Endothelial cell of umbilical vein (primary cell): ENCODE data around the gene ZNF205. TPM values are rescaled to one million over a fixed set of nuclear protein-coding genes. Genes with fewer than 3 reads are reported as not detected.
"Not testable (repeated sequence)": the region's sequence is repeated elsewhere in the genome, so short reads cannot be mapped to it uniquely, and the experiment has no call there.

Experiments used
- BruUV-seq: library from RNA; stranded (reverse); fragments of 400-500 nt; replicated peaks from 2 replicates; lab custom pipeline; 2021; lab: Mats Ljungman, UMichigan
- CTCF ChIA-PET: fragments of 300-600, 350-600 bp; sonication (Branson Sonifier 250); formaldehyde crosslinking; loops from one replicate; lab custom pipeline; 2021; ENCODE audit warnings: antibody characterized with exemption, inconsistent platforms; lab: Charles Lee
- POLR2A ChIA-PET: fragments of 300-600, 350-600 bp; sonication (Branson Sonifier 250); formaldehyde crosslinking; loops from one replicate; lab custom pipeline; 2021; ENCODE audit warnings: antibody characterized with exemption, inconsistent platforms; lab: Charles Lee
- DNase-seq: peaks from one replicate; pipeline ENCODE4 v3.0.0-alpha.2; 2011; ENCODE audit warnings: low read depth, low spot score
- FAIRE-seq: peaks from 2 replicates; lab custom pipeline; 2011; peaks lifted over from hg19 to GRCh38; lab: Jason Lieb, UNC
- H2AFZ ChIP-seq: 2 replicates; pipeline ENCODE4 v1.6.0; 2012; ENCODE audit warnings: low read depth, low read length, control low read depth, inconsistent platforms
- H3K27ac ChIP-seq: 2 replicates; pipeline ENCODE4 v1.5.1; 2011; ENCODE audit warnings: low read depth, mild to moderate bottlenecking, control low read depth, low read length, moderate library complexity; ENCODE audit not compliant: insufficient read depth
- H3K27me3 ChIP-seq, 2 experiments: 2 replicates each; pipeline versions ENCODE4 v1.6.0 to v1.6.1; 2011; ENCODE audit warnings: low read length in 2 of 2, mixed read lengths in 1 of 2; ENCODE audit not compliant: control insufficient read depth in 2 of 2, insufficient read depth in 2 of 2
- H3K36me3 ChIP-seq, 2 experiments: 2 replicates in 1 of 2; 3 replicates in 1 of 2; pipeline ENCODE4 v1.5.1; 2011; ENCODE audit warnings: low read length in 2 of 2, mild to moderate bottlenecking in 1 of 2, moderate library complexity in 1 of 2; ENCODE audit not compliant: control insufficient read depth in 2 of 2, insufficient read depth in 2 of 2; ENCODE audit errors: extremely low read depth in 1 of 2
- H3K4me1 ChIP-seq: 3 replicates; pipeline ENCODE4 v1.5.1; 2011; ENCODE audit warnings: mild to moderate bottlenecking, low read length; ENCODE audit not compliant: control insufficient read depth, insufficient read depth; ENCODE audit errors: extremely low read depth
- H3K4me2 ChIP-seq: 2 replicates; pipeline ENCODE4 v1.6.1; 2011; ENCODE audit warnings: low read length, control low read depth, mixed read lengths; ENCODE audit not compliant: insufficient read depth
- H3K4me3 ChIP-seq, 3 experiments: fragments of 200-600 bp in 1 of 3; sonication (generic), shearing (Covaris generic) in 1 of 3; replicated peaks in 1 of 3; 2 replicates each; pipeline ENCODE4 v1.5.1; 2011 to 2016; ENCODE audit warnings: control low read depth in 3 of 3, low read length in 3 of 3, mild to moderate bottlenecking in 2 of 3, inconsistent platforms in 1 of 3, low read depth in 1 of 3, moderate library complexity in 1 of 3; ENCODE audit not compliant: insufficient read depth in 1 of 3
- H3K79me2 ChIP-seq: 2 replicates; pipeline ENCODE4 v1.6.0; 2012; ENCODE audit warnings: low read length, inconsistent platforms; ENCODE audit not compliant: control insufficient read depth, insufficient read depth
- H3K9ac ChIP-seq: replicated peaks from 2 replicates; pipeline ENCODE3; 2011; ENCODE audit warnings: low read length, control low read depth; ENCODE audit not compliant: insufficient read depth; ENCODE audit errors: extremely low read depth
- H3K9me1 ChIP-seq: replicated peaks from 3 replicates; pipeline ENCODE4 v1.6.0; 2011; ENCODE audit warnings: mild to moderate bottlenecking, low read length; ENCODE audit not compliant: control insufficient read depth, insufficient read depth; ENCODE audit errors: extremely low read depth
- H3K9me3 ChIP-seq: replicated peaks from 2 replicates; pipeline ENCODE4 v1.5.1; 2012; ENCODE audit warnings: low read length, inconsistent platforms; ENCODE audit not compliant: control insufficient read depth, insufficient read depth
- H4K20me1 ChIP-seq: replicated peaks from 2 replicates; pipeline ENCODE3; 2011; ENCODE audit warnings: mild to moderate bottlenecking, low read length; ENCODE audit not compliant: control insufficient read depth, insufficient read depth; ENCODE audit errors: extremely low read depth
- EZH2 ChIP-seq: IDR thresholded peaks from 2 replicates; pipeline ENCODE4 v1.6.1; 2012; ENCODE audit warnings: borderline replicate concordance, low read depth, mild to moderate bottlenecking, moderate library complexity, low read length, inconsistent platforms; ENCODE audit not compliant: severe bottlenecking
- FOS ChIP-seq: IDR thresholded peaks from 2 replicates; pipeline ENCODE4 v1.6.1; 2011; ENCODE audit warnings: mild to moderate bottlenecking, low read length, moderate library complexity, borderline replicate concordance; ENCODE audit not compliant: insufficient read depth
- GATA2 ChIP-seq: IDR thresholded peaks from 2 replicates; pipeline ENCODE4 v1.7.0; 2011; ENCODE audit warnings: low read depth, mild to moderate bottlenecking, moderate library complexity, mixed read lengths, low read length; ENCODE audit not compliant: insufficient read length, insufficient read depth
- JUN ChIP-seq: IDR thresholded peaks from 2 replicates; pipeline ENCODE4 v1.6.1; 2011; ENCODE audit warnings: borderline replicate concordance, low read depth; ENCODE audit not compliant: insufficient read length, insufficient read depth
- MAX ChIP-seq: IDR thresholded peaks from 2 replicates; pipeline ENCODE4 v1.6.1; 2011; ENCODE audit not compliant: insufficient read depth, insufficient read length
- MYC ChIP-seq: IDR thresholded peaks from one replicate; pipeline ENCODE4 v1.6.1; 2011; ENCODE audit warnings: mild to moderate bottlenecking, low read depth, low read length
- POLR2A ChIP-seq: IDR thresholded peaks from 2 replicates; pipeline ENCODE4 v1.6.1; 2012; ENCODE audit warnings: low read depth, mild to moderate bottlenecking, control low read depth, low read length
- POLR2AphosphoS5 ChIP-seq: IDR thresholded peaks from 2 replicates; pipeline ENCODE4 v1.6.1; 2012; ENCODE audit warnings: low read depth, mild to moderate bottlenecking, control low read depth, low read length, moderate library complexity; ENCODE audit not compliant: insufficient read depth
- dilution Hi-C: fragments of 300-500 bp; cut with MboI; formaldehyde crosslinking; loops from one replicate; pipeline ENCODE4 v1.15.0; 2019; ENCODE audit warnings: low sequenced_read_pairs; ENCODE audit not compliant: extremely low pct_ligation_motif_present
- intact Hi-C: fragments of 100-400 bp; cut with micrococcal nuclease; formaldehyde crosslinking; loops from one replicate; pipeline ENCODE4 v1.10.0; 2022
- polyA plus RNA-seq, 4 experiments: library from polyadenylated mRNA; depleted of rRNA in 3 of 4; stranded (reverse) in 3 of 4; unstranded in 1 of 4; fragments of >200 nt; gene quantifications; 2 replicates each; pipeline versions ENCODE4 v1.2.1 to v1.2.3, GENCODE V29; 2011 to 2012; ENCODE audit warnings: missing spikeins in 1 of 4
- total RNA-seq: library from RNA; stranded (reverse); gene quantifications from 2 replicates; pipeline ENCODE4 v1.2.3, GENCODE V29; 2021
- TF ChIP-seq, protein P1 (sequence below), 2 donors: IDR thresholded peaks; 1 replicate in 1 of 2; 2 replicates in 1 of 2; pipeline ENCODE4 v1.5.1; 2011; ENCODE audit warnings: low read length in 2 of 2, mild to moderate bottlenecking in 2 of 2, moderate library complexity in 2 of 2, control low read depth in 1 of 2, inconsistent platforms in 1 of 2, low read depth in 1 of 2; ENCODE audit not compliant: insufficient read depth in 1 of 2; ENCODE audit errors: extremely low read depth in 1 of 2

The ZNF205 gene
- total and polyA plus RNA-seq, 2 donors (not counting 3 experiments of a cell fraction or from before 2014, with no cell fraction given): 18.5 to 19.0 TPM

DNA sequence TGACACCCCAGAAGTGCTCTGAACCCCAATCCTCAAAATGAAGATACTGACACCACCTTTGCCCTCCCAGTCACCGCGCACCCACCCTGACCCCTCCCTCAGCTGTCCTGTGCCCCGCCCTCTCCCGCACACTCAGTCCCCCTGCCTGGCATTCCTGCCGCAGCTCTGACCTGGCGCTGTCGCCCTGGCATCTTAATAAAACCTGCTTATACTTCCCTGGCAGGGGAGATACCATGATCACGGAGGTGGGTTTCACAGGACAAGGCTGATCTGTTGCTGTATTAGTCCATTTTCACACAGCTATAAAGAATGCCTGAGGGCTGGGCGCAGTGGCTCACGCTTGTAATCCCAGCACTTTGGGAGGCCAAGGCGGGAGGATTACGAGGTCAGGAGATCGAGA, 30.4 kb upstream of the ZNF205 start:
- H3K27ac ChIP-seq, dilution Hi-C loops, H3K9ac ChIP-seq, H3K9me3 ChIP-seq, H4K20me1 ChIP-seq, DNase-seq, H3K4me2 ChIP-seq, H3K9me1 ChIP-seq, CTCF ChIA-PET, intact Hi-C loops, POLR2A ChIA-PET, H3K27me3 ChIP-seq, BruUV-seq, H3K79me2 ChIP-seq, H3K4me3 ChIP-seq, H3K36me3 ChIP-seq, FAIRE-seq, H3K4me1 ChIP-seq, H2AFZ ChIP-seq: not testable (repeated sequence)

DNA sequence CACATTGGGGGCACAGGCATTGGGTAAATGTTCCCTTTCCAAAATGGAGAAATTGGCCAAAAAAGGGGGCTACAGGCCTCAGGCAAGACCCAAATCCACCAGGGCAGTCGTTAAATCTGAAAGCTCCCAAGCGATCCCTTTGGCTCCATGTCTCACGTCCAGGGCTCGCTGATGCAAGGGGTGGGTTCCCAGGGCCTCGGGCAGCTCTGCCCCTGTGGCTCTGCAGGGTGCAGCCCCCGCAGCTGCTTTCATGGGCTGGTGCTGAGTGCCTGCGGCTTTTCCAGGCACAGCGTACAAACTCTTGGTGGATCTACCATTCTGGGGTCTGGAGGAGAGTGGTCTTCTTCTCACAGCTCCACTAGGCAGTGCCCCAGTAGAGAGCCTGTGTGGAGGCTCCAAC, 29.0 kb upstream of the ZNF205 start:
- BruUV-seq, H3K27ac ChIP-seq, FAIRE-seq, dilution Hi-C loops, H4K20me1 ChIP-seq, H2AFZ ChIP-seq, H3K4me2 ChIP-seq, H3K4me3 ChIP-seq, H3K27me3 ChIP-seq, intact Hi-C loops, H3K9ac ChIP-seq, H3K79me2 ChIP-seq, H3K36me3 ChIP-seq, H3K9me1 ChIP-seq, DNase-seq, POLR2A ChIA-PET, H3K9me3 ChIP-seq: not testable (repeated sequence)
- CTCF ChIA-PET: interaction anchor here (1.1 kb wide), 1 partner anchor 24 kb away, joined by 3 read pairs; no protein-coding TSS in a partner anchor
- H3K4me1 ChIP-seq: peaks cover 22% of the 10 kb centered on the region

GRCh38 chr16:3084491-3084890, 27.9 kb upstream of the ZNF205 start:
- H3K27ac ChIP-seq: no peak overlapping the region
- intact Hi-C loops (no loop called here), dilution Hi-C loops (no loop called here)
- H3K4me1 ChIP-seq: peaks cover 25% of the 10 kb centered on the region
- no peaks in the 10 kb centered on the region for H3K9me1 ChIP-seq
- no peaks in the 10 kb centered on the region for H3K27me3 ChIP-seq
- FAIRE-seq (no peak), DNase-seq (no peak)
- no peak overlapping the region for H2AFZ ChIP-seq
- H3K9ac ChIP-seq: no peak overlapping the region
- H3K79me2 ChIP-seq: no peaks in the 10 kb centered on the region
- BruUV-seq: no TSS peak
- POLR2A ChIA-PET: no interaction called here
- no peaks in the 10 kb centered on the region for H3K9me3 ChIP-seq
- H3K4me3 ChIP-seq: no peak overlapping the region
- TF ChIP-seq EZH2 (no peak), MYC (no peak), FOS (no peak), MAX (no peak), GATA2 (no peak), POLR2AphosphoS5 (no peak), POLR2A (no peak), JUN (no peak)
- TF ChIP-seq, protein P1, sequence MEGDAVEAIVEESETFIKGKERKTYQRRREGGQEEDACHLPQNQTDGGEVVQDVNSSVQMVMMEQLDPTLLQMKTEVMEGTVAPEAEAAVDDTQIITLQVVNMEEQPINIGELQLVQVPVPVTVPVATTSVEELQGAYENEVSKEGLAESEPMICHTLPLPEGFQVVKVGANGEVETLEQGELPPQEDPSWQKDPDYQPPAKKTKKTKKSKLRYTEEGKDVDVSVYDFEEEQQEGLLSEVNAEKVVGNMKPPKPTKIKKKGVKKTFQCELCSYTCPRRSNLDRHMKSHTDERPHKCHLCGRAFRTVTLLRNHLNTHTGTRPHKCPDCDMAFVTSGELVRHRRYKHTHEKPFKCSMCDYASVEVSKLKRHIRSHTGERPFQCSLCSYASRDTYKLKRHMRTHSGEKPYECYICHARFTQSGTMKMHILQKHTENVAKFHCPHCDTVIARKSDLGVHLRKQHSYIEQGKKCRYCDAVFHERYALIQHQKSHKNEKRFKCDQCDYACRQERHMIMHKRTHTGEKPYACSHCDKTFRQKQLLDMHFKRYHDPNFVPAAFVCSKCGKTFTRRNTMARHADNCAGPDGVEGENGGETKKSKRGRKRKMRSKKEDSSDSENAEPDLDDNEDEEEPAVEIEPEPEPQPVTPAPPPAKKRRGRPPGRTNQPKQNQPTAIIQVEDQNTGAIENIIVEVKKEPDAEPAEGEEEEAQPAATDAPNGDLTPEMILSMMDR (IDR thresholded peaks at IDR 0.05; ENCODE audit: extremely low read depth in 1 of 2, insufficient read depth in 1 of 2, low read depth in 1 of 2, low read length in 2 of 2): no peak
- H3K4me2 ChIP-seq: no peak overlapping the region
- H3K36me3 ChIP-seq: no peaks in the 10 kb centered on the region
- CTCF ChIA-PET: interaction anchor here (1.1 kb wide), 1 partner anchor 25 kb away, joined by 3 read pairs; no protein-coding TSS in a partner anchor
- no peaks in the 10 kb centered on the region for H4K20me1 ChIP-seq
